ENCODE data around the gene AADAC.
"Not testable (repeated sequence)": the region's sequence is repeated elsewhere in the genome, so short reads cannot be mapped to it uniquely, and the experiment has no call there.

AADAC gene

GRCh38 chr3:151775314-151776258 is 38.3 kb upstream of the AADAC start:
- peaks cover 27% of the 10 kb centered on the region for H3K4me1 ChIP-seq (ENCODE audit: control insufficient read depth, insufficient read depth, low read length, unreplicated experiment)
- no peak overlapping the region for H3K4me3 ChIP-seq (ENCODE audit: low read depth, low read length)
- no peak overlapping the region for H3K27ac ChIP-seq (ENCODE audit: low read depth, low read length)
- peaks cover 9% of the 10 kb centered on the region for H3K79me2 ChIP-seq (ENCODE audit: control insufficient read depth, insufficient read depth, low read length, unreplicated experiment)
- H3K27me3 ChIP-seq (ENCODE audit: insufficient read depth, low read length): no peaks in the 10 kb centered on the region
- 0 out of 2 replicates have a peak, but pooled peaks cover 5% of the 10 kb centered on the region for H3K36me3 ChIP-seq (ENCODE audit: insufficient read depth, low read length)
- no peak overlapping the region for H2AFZ ChIP-seq (ENCODE audit: low read length, unreplicated experiment)

- Histone ChIP-seq H3K27ac (ENCODE audit: low read depth, low read length) (no peak overlapping the region), H3K79me2 (ENCODE audit: control insufficient read depth, insufficient read depth, low read length, unreplicated experiment) (peaks cover 9% of the 10 kb centered on the region), H2AFZ (ENCODE audit: low read length, unreplicated experiment) (no peak overlapping the region)
Measured at GRCh38 chr3:151776259-151776740, 37.6 kb upstream of the AADAC start.

GRCh38 chr3:151777880-151778279 is 36.0 kb upstream of the AADAC start:
- Histone ChIP-seq H3K79me2 (ENCODE audit: control insufficient read depth, insufficient read depth, low read length, unreplicated experiment) (peaks cover 5% of the 10 kb centered on the region), H3K27me3 (ENCODE audit: insufficient read depth, low read length) (no peaks in the 10 kb centered on the region), H3K4me1 (ENCODE audit: control insufficient read depth, insufficient read depth, low read length, unreplicated experiment) (peaks cover 10% of the 10 kb centered on the region), H3K36me3 (ENCODE audit: insufficient read depth, low read length) (0 out of 2 replicates have a peak, but pooled peaks cover 5% of the 10 kb centered on the region), H3K4me3 (ENCODE audit: low read depth, low read length) (no peak overlapping the region), H3K27ac (ENCODE audit: low read depth, low read length) (no peak overlapping the region), H2AFZ (ENCODE audit: low read length, unreplicated experiment) (no peak overlapping the region)

More at GRCh38 chr3:151776259-151776740, 37.6 kb upstream of the AADAC start:
- Histone ChIP-seq H3K4me1 (ENCODE audit: control insufficient read depth, insufficient read depth, low read length, unreplicated experiment) (peaks cover 20% of the 10 kb centered on the region), H3K4me3 (ENCODE audit: low read depth, low read length) (no peak overlapping the region), H3K27me3 (ENCODE audit: insufficient read depth, low read length) (no peaks in the 10 kb centered on the region), H3K36me3 (ENCODE audit: insufficient read depth, low read length) (0 out of 2 replicates have a peak, but pooled peaks cover 5% of the 10 kb centered on the region)

- H3K27ac ChIP-seq (ENCODE audit: low read depth, low read length): no peak overlapping the region
- H2AFZ ChIP-seq (ENCODE audit: low read length, unreplicated experiment): no peak overlapping the region
- H3K4me3 ChIP-seq (ENCODE audit: low read depth, low read length): no peak overlapping the region
- no peaks in the 10 kb centered on the region for H3K27me3 ChIP-seq (ENCODE audit: insufficient read depth, low read length)
- H3K36me3 ChIP-seq (ENCODE audit: insufficient read depth, low read length): no peaks in the 10 kb centered on the region
- H3K79me2 ChIP-seq (ENCODE audit: control insufficient read depth, insufficient read depth, low read length, unreplicated experiment): no peaks in the 10 kb centered on the region
- H3K4me1 ChIP-seq (ENCODE audit: control insufficient read depth, insufficient read depth, low read length, unreplicated experiment): peaks cover 9% of the 10 kb centered on the region
Measured at GRCh38 chr3:151787626-151788025, 26.3 kb upstream of the AADAC start.

GRCh38 chr3:151788401-151788800 is 25.5 kb upstream of the AADAC start:
- no peaks in the 10 kb centered on the region for H3K36me3 ChIP-seq (ENCODE audit: insufficient read depth, low read length)
- no peaks in the 10 kb centered on the region for H3K27me3 ChIP-seq (ENCODE audit: insufficient read depth, low read length)
- no peak overlapping the region for H3K4me3 ChIP-seq (ENCODE audit: low read depth, low read length)
- H3K4me1 ChIP-seq (ENCODE audit: control insufficient read depth, insufficient read depth, low read length, unreplicated experiment): peaks cover 9% of the 10 kb centered on the region
- H3K27ac ChIP-seq (ENCODE audit: low read depth, low read length): no peak overlapping the region
- no peak overlapping the region for H2AFZ ChIP-seq (ENCODE audit: low read length, unreplicated experiment)
- H3K79me2 ChIP-seq (ENCODE audit: control insufficient read depth, insufficient read depth, low read length, unreplicated experiment): no peaks in the 10 kb centered on the region

- Histone ChIP-seq H3K27ac (ENCODE audit: low read depth, low read length) (no peak overlapping the region), H2AFZ (ENCODE audit: low read length, unreplicated experiment) (no peak overlapping the region), H3K36me3 (ENCODE audit: insufficient read depth, low read length) (no peaks in the 10 kb centered on the region), H3K27me3 (ENCODE audit: insufficient read depth, low read length) (no peaks in the 10 kb centered on the region), H3K4me1 (ENCODE audit: control insufficient read depth, insufficient read depth, low read length, unreplicated experiment) (peaks cover 9% of the 10 kb centered on the region), H3K79me2 (ENCODE audit: control insufficient read depth, insufficient read depth, low read length, unreplicated experiment) (no peaks in the 10 kb centered on the region), H3K4me3 (ENCODE audit: low read depth, low read length) (no peak overlapping the region)
Measured at GRCh38 chr3:151789853-151790463, 24.0 kb upstream of the AADAC start.

GRCh38 chr3:151790763-151791162 is 23.2 kb upstream of the AADAC start:
- H3K36me3 ChIP-seq (ENCODE audit: insufficient read depth, low read length); H3K27me3 ChIP-seq (ENCODE audit: insufficient read depth, low read length); H3K4me3 ChIP-seq (ENCODE audit: low read depth, low read length); H3K27ac ChIP-seq (ENCODE audit: low read depth, low read length); H2AFZ ChIP-seq (ENCODE audit: low read length, unreplicated experiment); H3K79me2 ChIP-seq (ENCODE audit: control insufficient read depth, insufficient read depth, low read length, unreplicated experiment): not testable (repeated sequence)
- H3K4me1 ChIP-seq (ENCODE audit: control insufficient read depth, insufficient read depth, low read length, unreplicated experiment): peaks cover 15% of the 10 kb centered on the region

GRCh38 chr3:151792411-151792810 is 21.5 kb upstream of the AADAC start:
- H3K27ac ChIP-seq (ENCODE audit: low read depth, low read length): no peak overlapping the region
- H3K27me3 ChIP-seq (ENCODE audit: insufficient read depth, low read length): no peaks in the 10 kb centered on the region
- H3K4me1 ChIP-seq (ENCODE audit: control insufficient read depth, insufficient read depth, low read length, unreplicated experiment): peaks cover 14% of the 10 kb centered on the region
- no peaks in the 10 kb centered on the region for H3K79me2 ChIP-seq (ENCODE audit: control insufficient read depth, insufficient read depth, low read length, unreplicated experiment)
- no peak overlapping the region for H2AFZ ChIP-seq (ENCODE audit: low read length, unreplicated experiment)
- no peak overlapping the region for H3K4me3 ChIP-seq (ENCODE audit: low read depth, low read length)
- H3K36me3 ChIP-seq (ENCODE audit: insufficient read depth, low read length): no peaks in the 10 kb centered on the region

- peaks cover 11% of the 10 kb centered on the region for H3K4me1 ChIP-seq (ENCODE audit: control insufficient read depth, insufficient read depth, low read length, unreplicated experiment)
- H3K4me3 ChIP-seq (ENCODE audit: low read depth, low read length): no peak overlapping the region
- H3K36me3 ChIP-seq (ENCODE audit: insufficient read depth, low read length): no peaks in the 10 kb centered on the region
- H3K79me2 ChIP-seq (ENCODE audit: control insufficient read depth, insufficient read depth, low read length, unreplicated experiment): no peaks in the 10 kb centered on the region
- H3K27me3 ChIP-seq (ENCODE audit: insufficient read depth, low read length): no peaks in the 10 kb centered on the region
- no peak overlapping the region for H3K27ac ChIP-seq (ENCODE audit: low read depth, low read length)
- H2AFZ ChIP-seq (ENCODE audit: low read length, unreplicated experiment): no peak overlapping the region
Measured at GRCh38 chr3:151793636-151794035, 20.3 kb upstream of the AADAC start.

- H3K36me3 ChIP-seq (ENCODE audit: insufficient read depth, low read length): no peaks in the 10 kb centered on the region
- H3K79me2 ChIP-seq (ENCODE audit: control insufficient read depth, insufficient read depth, low read length, unreplicated experiment): no peaks in the 10 kb centered on the region
- H3K4me1 ChIP-seq (ENCODE audit: control insufficient read depth, insufficient read depth, low read length, unreplicated experiment): peaks cover 14% of the 10 kb centered on the region
- no peak overlapping the region for H2AFZ ChIP-seq (ENCODE audit: low read length, unreplicated experiment)
- no peak overlapping the region for H3K27ac ChIP-seq (ENCODE audit: low read depth, low read length)
- no peak overlapping the region for H3K4me3 ChIP-seq (ENCODE audit: low read depth, low read length)
- H3K27me3 ChIP-seq (ENCODE audit: insufficient read depth, low read length): no peaks in the 10 kb centered on the region
Measured at GRCh38 chr3:151794080-151794479, 19.8 kb upstream of the AADAC start.

All from ACC112 (cell line).